ENCODE data around the gene ZBP1.

The ZBP1 gene

DNA sequence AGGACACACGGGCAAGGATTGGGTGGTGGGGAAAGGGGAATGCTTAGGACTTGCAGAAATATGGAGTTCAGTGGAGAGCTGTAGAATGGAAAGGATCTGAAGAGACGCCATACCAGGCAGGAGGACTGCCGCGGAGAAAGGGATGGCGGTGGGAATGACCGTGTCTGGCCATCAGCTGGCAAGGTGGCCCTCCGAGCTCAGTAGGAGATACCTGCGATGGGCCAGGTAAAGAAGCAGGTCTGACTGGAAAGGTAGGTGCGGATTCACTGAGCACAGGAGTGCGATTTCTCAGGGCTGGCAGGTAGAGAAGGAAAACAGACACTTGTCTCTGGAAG lies 33.3 kb downstream of the ZBP1 start:
- Histone ChIP-seq H3K9me2 (replicated peaks; ENCODE audit: low read depth, low read length) (no peaks in the 10 kb centered on the region), H3K79me2 (ENCODE audit: insufficient read depth, low read length) (no peaks in the 10 kb centered on the region), H4K20me1 (ENCODE audit: insufficient read depth, low read length, poor library complexity, severe bottlenecking) (no peaks in the 10 kb centered on the region), H3K4me2 (ENCODE audit: low read depth, low read length, poor library complexity, severe bottlenecking) (no peak overlapping the region), H3K9me3 (ENCODE audit: insufficient read depth, low read depth, low read length) (no peaks in the 10 kb centered on the region), H3K27me3 (ENCODE audit: insufficient read depth, low read length, poor library complexity, severe bottlenecking) (no peaks in the 10 kb centered on the region), H3K4me3 (ENCODE audit: low read length, poor library complexity, severe bottlenecking) (no peak overlapping the region), H3K4me1 (ENCODE audit: insufficient read depth, low read length, poor library complexity, severe bottlenecking) (no peaks in the 10 kb centered on the region), H2AFZ (ENCODE audit: low read length) (no peak overlapping the region), H3F3A (ENCODE audit: low read depth) (no peaks in the 10 kb centered on the region), H3K36me3 (ENCODE audit: insufficient read depth, low read length) (no peaks in the 10 kb centered on the region), H3K9ac (ENCODE audit: low read depth, low read length, poor library complexity, severe bottlenecking) (no peak overlapping the region)
- no peak for TF ChIP-seq EZH2phosphoT487 (IDR thresholded peaks at IDR 0.05; ENCODE audit: borderline replicate concordance)
- TF ChIP-seq, protein P1, sequence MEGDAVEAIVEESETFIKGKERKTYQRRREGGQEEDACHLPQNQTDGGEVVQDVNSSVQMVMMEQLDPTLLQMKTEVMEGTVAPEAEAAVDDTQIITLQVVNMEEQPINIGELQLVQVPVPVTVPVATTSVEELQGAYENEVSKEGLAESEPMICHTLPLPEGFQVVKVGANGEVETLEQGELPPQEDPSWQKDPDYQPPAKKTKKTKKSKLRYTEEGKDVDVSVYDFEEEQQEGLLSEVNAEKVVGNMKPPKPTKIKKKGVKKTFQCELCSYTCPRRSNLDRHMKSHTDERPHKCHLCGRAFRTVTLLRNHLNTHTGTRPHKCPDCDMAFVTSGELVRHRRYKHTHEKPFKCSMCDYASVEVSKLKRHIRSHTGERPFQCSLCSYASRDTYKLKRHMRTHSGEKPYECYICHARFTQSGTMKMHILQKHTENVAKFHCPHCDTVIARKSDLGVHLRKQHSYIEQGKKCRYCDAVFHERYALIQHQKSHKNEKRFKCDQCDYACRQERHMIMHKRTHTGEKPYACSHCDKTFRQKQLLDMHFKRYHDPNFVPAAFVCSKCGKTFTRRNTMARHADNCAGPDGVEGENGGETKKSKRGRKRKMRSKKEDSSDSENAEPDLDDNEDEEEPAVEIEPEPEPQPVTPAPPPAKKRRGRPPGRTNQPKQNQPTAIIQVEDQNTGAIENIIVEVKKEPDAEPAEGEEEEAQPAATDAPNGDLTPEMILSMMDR (conservative IDR thresholded peaks at IDR 0.05; ENCODE audit: low read length), result no peak

DNA sequence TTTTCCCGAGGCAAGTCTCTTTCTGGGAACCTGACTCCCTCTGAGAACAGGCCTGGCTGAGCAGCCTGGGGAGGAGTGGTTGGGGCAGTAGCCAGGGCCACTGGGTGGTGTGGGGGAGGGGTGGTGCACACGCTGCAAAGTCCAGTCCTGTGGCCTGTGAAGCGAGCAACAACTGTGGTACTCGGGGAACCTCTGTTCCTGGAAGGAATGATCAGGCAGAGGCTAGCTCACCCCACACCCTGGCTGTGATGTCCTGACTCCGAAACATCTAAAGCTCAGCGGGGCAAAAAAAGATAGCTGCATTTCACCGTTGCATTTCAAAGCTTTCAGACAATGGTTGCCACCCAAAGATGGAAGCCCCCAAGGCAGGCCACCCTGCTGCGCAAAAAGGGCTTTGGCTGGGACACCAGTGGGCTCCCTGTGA lies 33.8 kb downstream of the ZBP1 start:
- Histone ChIP-seq H3K9me2 (replicated peaks; ENCODE audit: low read depth, low read length) (no peaks in the 10 kb centered on the region), H3K36me3 (ENCODE audit: insufficient read depth, low read length) (no peaks in the 10 kb centered on the region), H3K79me2 (ENCODE audit: insufficient read depth, low read length) (no peaks in the 10 kb centered on the region), H3K4me1 (ENCODE audit: insufficient read depth, low read length, poor library complexity, severe bottlenecking) (no peaks in the 10 kb centered on the region), H3K9me3 (ENCODE audit: insufficient read depth, low read depth, low read length) (no peaks in the 10 kb centered on the region), H3F3A (ENCODE audit: low read depth) (no peaks in the 10 kb centered on the region), H3K4me3 (ENCODE audit: low read length, poor library complexity, severe bottlenecking) (no peak overlapping the region), H2AFZ (ENCODE audit: low read length) (no peak overlapping the region), H3K27me3 (ENCODE audit: insufficient read depth, low read length, poor library complexity, severe bottlenecking) (no peaks in the 10 kb centered on the region), H3K9ac (ENCODE audit: low read depth, low read length, poor library complexity, severe bottlenecking) (no peak overlapping the region), H3K4me2 (ENCODE audit: low read depth, low read length, poor library complexity, severe bottlenecking) (no peak overlapping the region), H4K20me1 (ENCODE audit: insufficient read depth, low read length, poor library complexity, severe bottlenecking) (no peaks in the 10 kb centered on the region)
- no peak for TF ChIP-seq EZH2phosphoT487 (IDR thresholded peaks at IDR 0.05; ENCODE audit: borderline replicate concordance)
- TF ChIP-seq, protein P1 (conservative IDR thresholded peaks at IDR 0.05; ENCODE audit: low read length), result no peak

DNA sequence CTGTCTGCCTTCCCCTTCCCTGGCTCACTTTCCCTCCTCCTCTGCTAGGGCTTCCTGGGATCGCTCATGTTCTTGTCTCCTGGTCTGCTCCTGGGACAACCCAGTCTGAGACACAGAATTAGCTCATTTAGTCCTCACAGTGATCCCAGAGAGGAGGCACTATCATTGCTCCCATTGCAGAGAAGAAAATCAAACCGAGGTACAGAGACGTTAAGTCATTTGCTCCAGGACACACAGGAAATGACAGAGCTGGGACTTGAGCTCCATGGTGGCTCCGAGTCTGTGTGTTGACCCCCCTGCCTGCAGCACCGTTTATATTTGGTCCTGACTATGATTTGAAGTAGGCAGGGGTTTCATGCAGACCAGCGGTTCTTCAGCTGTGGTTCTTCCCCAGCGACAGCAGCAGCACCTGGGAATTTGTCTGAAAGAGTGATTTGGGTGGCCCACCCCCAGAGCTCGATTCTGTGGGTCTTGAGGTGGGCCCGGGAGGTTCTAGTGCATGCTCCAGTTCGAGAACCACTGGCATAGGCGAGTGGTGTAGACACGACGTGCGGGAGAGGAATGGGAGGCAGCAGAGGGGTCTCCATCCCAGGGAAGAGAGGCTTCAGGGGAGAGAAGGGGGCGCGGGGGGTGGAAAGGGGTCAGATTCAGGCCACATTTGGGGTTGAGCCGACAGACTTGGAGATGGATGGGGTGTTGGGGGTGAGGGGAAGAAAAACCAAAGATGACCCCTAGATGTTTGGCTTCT lies 34.6 kb downstream of the ZBP1 start:
- H3K9me2 ChIP-seq (replicated peaks; ENCODE audit: low read depth, low read length), result no peaks in the 10 kb centered on the region
- no peaks in the 10 kb centered on the region for H3K79me2 ChIP-seq (ENCODE audit: insufficient read depth, low read length)
- H3K4me2 ChIP-seq (ENCODE audit: low read depth, low read length, poor library complexity, severe bottlenecking), result no peak overlapping the region
- H4K20me1 ChIP-seq (ENCODE audit: insufficient read depth, low read length, poor library complexity, severe bottlenecking), result no peaks in the 10 kb centered on the region
- H3K4me1 ChIP-seq (ENCODE audit: insufficient read depth, low read length, poor library complexity, severe bottlenecking), result no peaks in the 10 kb centered on the region
- no peaks in the 10 kb centered on the region for H3F3A ChIP-seq (ENCODE audit: low read depth)
- H3K9ac ChIP-seq (ENCODE audit: low read depth, low read length, poor library complexity, severe bottlenecking), result no peak overlapping the region
- no peaks in the 10 kb centered on the region for H3K27me3 ChIP-seq (ENCODE audit: insufficient read depth, low read length, poor library complexity, severe bottlenecking)
- TF ChIP-seq EZH2phosphoT487 (IDR thresholded peaks at IDR 0.05; ENCODE audit: borderline replicate concordance), result no peak
- TF ChIP-seq, protein P1 (conservative IDR thresholded peaks at IDR 0.05; ENCODE audit: low read length), result no peak
- no peaks in the 10 kb centered on the region for H3K9me3 ChIP-seq (ENCODE audit: insufficient read depth, low read depth, low read length)
- no peak overlapping the region for H2AFZ ChIP-seq (ENCODE audit: low read length)
- H3K4me3 ChIP-seq (ENCODE audit: low read length, poor library complexity, severe bottlenecking), result no peak overlapping the region
- no peaks in the 10 kb centered on the region for H3K36me3 ChIP-seq (ENCODE audit: insufficient read depth, low read length)

Measured in Loucy (cell line).